GM12865 (cell line): Measurements from ENCODE around the gene IBTK.
"Not testable (repeated sequence)": the region's sequence is repeated elsewhere in the genome, so short reads cannot be mapped to it uniquely, and the experiment has no call there.

Experiments
- DNase-seq: peaks from one replicate; pipeline ENCODE4 v3.0.0; 2010; ENCODE audit warnings: low read depth
- H3K4me3 ChIP-seq: 2 replicates; pipeline ENCODE4 v1.5.1; 2011; ENCODE audit warnings: mild to moderate bottlenecking, low read depth, low read length, control low read depth
- CTCF ChIP-seq: IDR thresholded peaks from 2 replicates; pipeline ENCODE4 v1.5.1; 2011; ENCODE audit warnings: low read length, control low read depth, low read depth, inconsistent platforms; ENCODE audit not compliant: insufficient read depth; ENCODE audit errors: missing control alignments

Gene IBTK

GRCh38 chr6:82131441-82131840, 116.1 kb downstream of the IBTK start:
- no peak for DNase-seq
- no peak for TF ChIP-seq CTCF
- no peak overlapping the region for H3K4me3 ChIP-seq

GRCh38 chr6:82129797-82130196, 117.7 kb downstream of the IBTK start:
- no peak overlapping the region for H3K4me3 ChIP-seq
- no peak for DNase-seq
- no peak for TF ChIP-seq CTCF

- H3K4me3 ChIP-seq, DNase-seq: not testable (repeated sequence)
Measured at GRCh38 chr6:82128973-82129372, 118.6 kb downstream of the IBTK start.

- no peak for TF ChIP-seq CTCF
- no peak for DNase-seq
Measured at GRCh38 chr6:82123632-82124031, 123.9 kb downstream of the IBTK start.

More at GRCh38 chr6:82123632-82124031, 123.9 kb downstream of the IBTK start:
- no peak overlapping the region for H3K4me3 ChIP-seq
